Hepatocyte (in vitro differentiated cells): ENCODE measurements around the gene PKN1. TPM values are rescaled to one million over a fixed set of nuclear protein-coding genes. Genes with fewer than 3 reads are reported as not detected.
"Not testable (repeated sequence)": the region's sequence is repeated elsewhere in the genome, so short reads cannot be mapped to it uniquely, and the experiment has no call there.

Experiments
- DNase-seq: peaks from one replicate; pipeline ENCODE4 v3.0.0-alpha.2; 2016; ENCODE audit warnings: low spot score
- H2AFZ ChIP-seq: fragments of 200-600 bp; sonication (generic); 2 replicates; pipeline ENCODE4 v1.6.0; 2016; ENCODE audit warnings: antibody characterized with exemption, mild to moderate bottlenecking
- H3K27ac ChIP-seq: fragments of 200-600 bp; sonication (generic); 2 replicates; pipeline ENCODE4 v1.5.1; 2016; ENCODE audit warnings: mild to moderate bottlenecking
- H3K27me3 ChIP-seq: fragments of 200-600 bp; sonication (generic); 2 replicates; pipeline ENCODE4 v1.6.1; 2016
- H3K36me3 ChIP-seq: fragments of 200-600 bp; sonication (generic); replicated peaks from 2 replicates; pipeline ENCODE4 v1.5.1; 2016; ENCODE audit warnings: low read depth; ENCODE audit not compliant: insufficient read depth
- H3K4me1 ChIP-seq: fragments of 200-600 bp; sonication (generic); 2 replicates; pipeline ENCODE4 v1.5.1; 2016; ENCODE audit warnings: mild to moderate bottlenecking, moderate library complexity; ENCODE audit not compliant: insufficient read depth
- H3K4me2 ChIP-seq: fragments of 200-600 bp; sonication (generic); 2 replicates; pipeline ENCODE4 v1.6.0; 2016
- H3K4me3 ChIP-seq: fragments of 200-600 bp; sonication (generic); 2 replicates; pipeline ENCODE4 v1.5.1; 2016; ENCODE audit warnings: mild to moderate bottlenecking
- H3K79me2 ChIP-seq: fragments of 200-600 bp; sonication (generic); 2 replicates; pipeline ENCODE4 v1.6.0; 2017; ENCODE audit warnings: mild to moderate bottlenecking
- H3K9me2 ChIP-seq: fragments of 200-600 bp; sonication (generic); replicated peaks from 2 replicates; pipeline ENCODE4 v1.6.0; 2017; ENCODE audit warnings: mild to moderate bottlenecking; ENCODE audit not compliant: insufficient read depth
- H3K9me3 ChIP-seq: fragments of 200-600 bp; sonication (generic); 2 replicates; pipeline ENCODE4 v1.5.1; 2016; ENCODE audit warnings: low read depth, mild to moderate bottlenecking
- H4K20me1 ChIP-seq: fragments of 200-600 bp; sonication (generic); 2 replicates; pipeline ENCODE4 v1.6.0; 2016; ENCODE audit warnings: mild to moderate bottlenecking; ENCODE audit not compliant: insufficient read depth, poor library complexity, severe bottlenecking
- CTCF ChIP-seq: fragments of 200-600 bp; sonication (generic); IDR thresholded peaks from 2 replicates; pipeline ENCODE4 v1.5.1; 2016; ENCODE audit warnings: antibody characterized with exemption, mild to moderate bottlenecking; ENCODE audit not compliant: poor library complexity
- EZH2 ChIP-seq: fragments of 200-600 bp; sonication (generic); IDR thresholded peaks from 2 replicates; pipeline ENCODE4 v1.6.1; 2016; ENCODE audit warnings: antibody characterized with exemption, mild to moderate bottlenecking, borderline replicate concordance
- EZH2phosphoT487 ChIP-seq: fragments of 200-600 bp; sonication (generic); IDR thresholded peaks from one replicate; pipeline ENCODE4 v1.6.1; 2018; ENCODE audit warnings: antibody characterized with exemption, mild to moderate bottlenecking, low read depth, moderate library complexity; ENCODE audit not compliant: unreplicated experiment, severe bottlenecking
- WGBS: methylation state at CpG from one replicate; pipeline ENCODE4 v1.1.6; 2016; ENCODE audit warnings: low lambda C conversion rate; ENCODE audit errors: missing lambda C conversion rate; 5-methylcytosine and 5-hydroxymethylcytosine counted together
- polyA plus RNA-seq: library from polyadenylated mRNA; unstranded; fragments of >200 nt; fragmentation: Nextera tagmentation; extraction: Ambion mirVana; gene quantifications from 2 replicates; pipeline ENCODE4 v1.2.1, GENCODE V29; 2016
- total RNA-seq: library from RNA; depleted of rRNA; stranded (reverse); fragments of >200 nt; gene quantifications from 2 replicates; pipeline ENCODE4 v1.2.3, GENCODE V29; 2014

PKN1 gene
- total and polyA plus RNA-seq, 2 experiments from 2014 or later: 57.4 to 83.3 TPM

DNA sequence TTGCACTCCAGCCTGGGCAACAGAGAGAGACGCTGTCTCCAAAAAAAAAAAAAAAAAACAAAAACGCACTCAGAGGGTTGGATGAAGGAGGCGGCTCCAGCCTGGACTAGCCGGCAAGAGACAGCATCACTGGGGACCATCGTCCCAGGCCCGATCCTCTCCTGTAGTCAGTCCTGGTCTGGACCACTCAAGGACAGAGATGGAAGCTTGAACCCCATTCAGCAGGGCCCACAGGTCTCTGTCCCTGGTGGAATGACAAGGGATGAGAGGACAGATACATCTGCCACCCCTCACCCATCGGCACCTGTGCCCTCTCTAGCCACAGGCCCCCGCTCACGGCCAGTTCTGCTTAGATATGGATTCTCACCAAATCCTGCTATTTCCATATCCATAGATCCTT, 37.8 kb upstream of the PKN1 start:
- H3K4me1 ChIP-seq: no peaks in the 10 kb centered on the region
- no peak overlapping the region for H3K4me3 ChIP-seq
- H3K27me3 ChIP-seq: no peaks in the 10 kb centered on the region
- no peaks in the 10 kb centered on the region for H4K20me1 ChIP-seq
- H3K4me2 ChIP-seq: no peak overlapping the region
- no peak for TF ChIP-seq EZH2
- TF ChIP-seq CTCF: no peak
- no peak for TF ChIP-seq EZH2phosphoT487
- H3K79me2 ChIP-seq: no peaks in the 10 kb centered on the region
- H3K36me3 ChIP-seq: no peaks in the 10 kb centered on the region
- H3K27ac ChIP-seq: no peak overlapping the region
- H2AFZ ChIP-seq: no peak overlapping the region
- 98% methylated on average over 8 of the region's 9 CpGs for WGBS
- DNase-seq: no peak
- H3K9me3 ChIP-seq: no peaks in the 10 kb centered on the region
- no peaks in the 10 kb centered on the region for H3K9me2 ChIP-seq

GRCh38 chr19:14395710-14396336, 37.3 kb upstream of the PKN1 start:
- no peak overlapping the region for H3K4me3 ChIP-seq
- DNase-seq: no peak
- H3K27me3 ChIP-seq: no peaks in the 10 kb centered on the region
- TF ChIP-seq EZH2: no peak
- no peak for TF ChIP-seq CTCF
- TF ChIP-seq EZH2phosphoT487: no peak
- no peaks in the 10 kb centered on the region for H3K9me2 ChIP-seq
- H3K4me2 ChIP-seq: no peak overlapping the region
- no peaks in the 10 kb centered on the region for H3K36me3 ChIP-seq
- no peaks in the 10 kb centered on the region for H4K20me1 ChIP-seq
- H3K4me1 ChIP-seq: no peaks in the 10 kb centered on the region
- no peak overlapping the region for H3K27ac ChIP-seq
- no peaks in the 10 kb centered on the region for H3K79me2 ChIP-seq
- H2AFZ ChIP-seq: no peak overlapping the region
- H3K9me3 ChIP-seq: no peaks in the 10 kb centered on the region
- WGBS: 94% methylated on average over 15 of the region's 16 CpGs

DNA sequence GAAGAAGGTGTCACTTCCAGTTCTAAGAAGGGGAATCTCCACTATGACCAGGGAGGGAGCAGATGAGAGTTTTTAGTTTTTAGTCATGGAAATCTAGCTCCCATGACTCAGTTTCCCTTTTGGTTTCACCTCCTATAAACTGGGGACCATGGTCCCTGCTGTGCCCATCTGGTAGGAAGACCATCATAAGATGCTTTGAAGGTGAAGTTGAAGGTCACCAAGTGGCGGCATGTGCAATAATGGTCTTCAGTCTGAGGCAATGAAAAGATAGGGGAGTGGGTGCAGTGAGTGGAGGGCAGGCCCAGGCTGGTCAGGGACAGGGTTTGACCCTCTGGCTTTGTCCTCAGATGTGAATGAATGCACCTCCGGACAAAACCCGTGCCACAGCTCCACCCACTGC, 36.4 kb upstream of the PKN1 start:
- H3K27me3 ChIP-seq, H3K9me3 ChIP-seq, H4K20me1 ChIP-seq, H3K79me2 ChIP-seq, H3K4me1 ChIP-seq, H3K4me3 ChIP-seq, H3K4me2 ChIP-seq, DNase-seq, H3K9me2 ChIP-seq, H3K36me3 ChIP-seq, H3K27ac ChIP-seq, H2AFZ ChIP-seq: not testable (repeated sequence)
- 93% methylated on average over 3 of the region's 3 CpGs for WGBS

DNA sequence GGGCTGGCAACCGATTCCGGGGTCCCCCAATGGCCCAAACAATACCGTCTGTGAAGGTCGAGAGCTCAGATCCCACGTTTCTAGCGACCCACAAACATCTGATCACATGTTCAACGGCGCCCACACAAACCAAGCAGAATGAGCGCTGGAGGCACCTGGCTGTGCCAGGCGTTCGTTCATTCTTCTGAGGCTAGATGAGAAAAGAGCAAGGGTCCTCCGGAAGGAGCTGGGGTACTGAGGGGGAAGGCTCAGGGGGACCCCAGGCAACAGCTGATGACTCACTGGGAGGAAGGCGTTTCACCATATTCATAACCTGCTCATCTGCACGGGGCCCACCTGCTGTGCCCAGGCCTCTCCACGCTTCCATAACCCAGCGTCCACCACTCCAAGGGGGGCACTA, 35.9 kb upstream of the PKN1 start:
- not testable (repeated sequence) for H4K20me1 ChIP-seq, H3K27ac ChIP-seq, H3K27me3 ChIP-seq, H3K4me3 ChIP-seq, H3K36me3 ChIP-seq, H3K79me2 ChIP-seq, H2AFZ ChIP-seq, H3K9me3 ChIP-seq, H3K9me2 ChIP-seq, H3K4me2 ChIP-seq, H3K4me1 ChIP-seq, DNase-seq
- WGBS: 91% methylated on average over 16 of the region's 16 CpGs
